ENCODE measurements around the gene MTA1. TPM values are rescaled to one million over a fixed set of nuclear protein-coding genes. Genes with fewer than 3 reads are reported as not detected.

The MTA1 gene
- polyA plus RNA-seq, 3 donors: 44.7 to 61.1 (median 53.4) TPM

- no peak overlapping the region for H3K27ac ChIP-seq (ENCODE audit: low read depth, low read length)
- 59 to 86% (median 86%) methylated on average over 16 to 18 of the region's 18 CpGs for WGBS, 3 donors
These were observed 76.6 kb downstream of the MTA1 start for GRCh38 chr14:105495990-105496830.

- WGBS, 3 donors: 88 to 95% (median 95%) methylated on average over 29 to 32 of the region's 32 CpGs
- no peak overlapping the region for H3K27ac ChIP-seq (ENCODE audit: low read depth, low read length)
These were observed 77.4 kb downstream of the MTA1 start for GRCh38 chr14:105496831-105497591.

GRCh38 chr14:105497671-105498429 lies 78.2 kb downstream of the MTA1 start:
- H3K27ac ChIP-seq (ENCODE audit: low read depth, low read length): no peak overlapping the region
- 91 to 96% (median 94%) methylated on average over 27 to 31 of the region's 31 CpGs for WGBS, 3 donors

GRCh38 chr14:105498430-105499255 lies 79.0 kb downstream of the MTA1 start:
- no peak overlapping the region for H3K27ac ChIP-seq (ENCODE audit: low read depth, low read length)
- 87 to 93% (median 89%) methylated on average over 36 of the region's 36 CpGs for WGBS, 3 donors

GRCh38 chr14:105499256-105500035 lies 79.8 kb downstream of the MTA1 start:
- 72 to 88% (median 83%) methylated on average over 21 to 27 of the region's 27 CpGs for WGBS, 3 donors
- H3K27ac ChIP-seq (ENCODE audit: low read depth, low read length): no peak overlapping the region

- 86 to 88% (median 88%) methylated on average over 21 of the region's 21 CpGs for WGBS, 3 donors
- no peak overlapping the region for H3K27ac ChIP-seq (ENCODE audit: low read depth, low read length)
These were observed 80.6 kb downstream of the MTA1 start for GRCh38 chr14:105500036-105500725.

DNA sequence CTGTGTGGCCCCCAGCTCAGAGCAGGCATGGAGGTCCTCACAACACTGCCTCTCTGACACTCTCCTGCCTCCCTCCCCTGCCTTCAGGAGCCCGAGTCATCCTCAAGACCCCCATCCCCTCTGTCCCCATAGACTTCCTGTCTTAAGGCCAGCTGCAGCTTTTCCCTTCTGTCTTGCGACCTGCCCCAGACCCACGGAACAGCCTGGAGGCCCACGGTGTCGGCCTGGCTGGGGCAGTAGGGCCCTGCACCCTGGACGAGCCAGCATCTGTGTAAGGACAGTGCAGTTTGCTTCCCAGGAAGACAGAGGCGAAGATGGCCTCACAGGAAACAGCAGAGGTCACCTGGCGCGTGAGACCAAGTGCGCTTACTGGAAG lies 81.1 kb downstream of the MTA1 start:
- WGBS, 3 donors: 52 to 70% (median 57%) methylated on average over 10 of the region's 10 CpGs
- H3K27ac ChIP-seq (ENCODE audit: low read depth, low read length): no peak overlapping the region

GRCh38 chr14:105501504-105502291 lies 82.1 kb downstream of the MTA1 start:
- no peak overlapping the region for H3K27ac ChIP-seq (ENCODE audit: low read depth, low read length)
- 87 to 89% (median 87%) methylated on average over 13 of the region's 13 CpGs for WGBS, 3 donors

- 86 to 88% (median 86%) methylated on average over 15 to 18 of the region's 18 CpGs for WGBS, 3 donors
- no peak overlapping the region for H3K27ac ChIP-seq (ENCODE audit: low read depth, low read length)
These were observed 83.0 kb downstream of the MTA1 start for GRCh38 chr14:105502446-105503295.

GRCh38 chr14:105503296-105503640 lies 83.6 kb downstream of the MTA1 start:
- no peak overlapping the region for H3K27ac ChIP-seq (ENCODE audit: low read depth, low read length)
- 84 to 96% (median 86%) methylated on average over 7 of the region's 7 CpGs for WGBS, 3 donors

GRCh38 chr14:105503935-105504692 lies 84.5 kb downstream of the MTA1 start:
- 73 to 81% (median 75%) methylated on average over 29 of the region's 29 CpGs for WGBS, 3 donors
- no peak overlapping the region for H3K27ac ChIP-seq (ENCODE audit: low read depth, low read length)

DNA sequence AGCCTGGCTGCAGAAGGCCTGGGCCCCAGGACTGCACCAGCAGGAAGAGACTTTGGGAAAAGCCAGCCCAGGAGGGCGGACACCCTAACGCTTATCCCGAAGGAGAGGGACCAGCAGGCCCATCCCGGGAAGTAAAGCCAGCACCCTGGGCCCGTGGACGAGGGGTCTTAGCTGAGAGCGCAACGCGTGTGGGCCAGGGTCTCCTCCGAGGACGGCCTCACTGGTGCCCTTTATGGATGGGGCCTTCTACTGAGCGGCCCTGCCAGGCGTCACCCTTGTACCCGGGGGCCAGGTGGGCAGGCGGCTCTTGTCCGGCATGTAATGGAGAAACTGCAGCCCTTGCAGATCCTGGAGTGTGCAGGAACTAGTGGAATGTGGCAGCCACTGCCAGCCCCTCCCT lies 85.5 kb downstream of the MTA1 start:
- WGBS, 3 donors: 82 to 89% (median 89%) methylated on average over 15 to 16 of the region's 16 CpGs
- no peak overlapping the region for H3K27ac ChIP-seq (ENCODE audit: low read depth, low read length)

DNA sequence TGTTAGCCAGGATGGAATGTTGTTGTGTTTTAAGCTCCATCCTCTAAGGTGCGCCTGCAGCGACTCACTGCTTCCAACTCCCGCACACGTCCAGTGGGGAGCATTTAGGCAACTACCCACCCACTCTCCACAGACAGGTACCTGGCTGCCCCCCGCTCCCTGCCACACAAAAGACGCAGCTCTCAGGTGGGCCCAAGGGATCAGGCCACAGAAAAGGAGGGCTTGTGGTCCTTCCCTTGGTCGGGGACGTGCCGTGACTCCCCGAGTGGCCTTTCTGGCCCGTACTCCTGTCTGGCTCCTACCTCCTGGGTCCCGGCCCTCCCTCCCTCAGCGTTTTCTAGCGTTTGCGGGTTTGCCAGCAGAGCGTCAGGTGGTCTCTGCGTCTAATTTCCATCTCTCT lies 87.6 kb downstream of the MTA1 start:
- WGBS, 3 donors: 67 to 76% (median 70%) methylated on average over 17 of the region's 17 CpGs

DNA sequence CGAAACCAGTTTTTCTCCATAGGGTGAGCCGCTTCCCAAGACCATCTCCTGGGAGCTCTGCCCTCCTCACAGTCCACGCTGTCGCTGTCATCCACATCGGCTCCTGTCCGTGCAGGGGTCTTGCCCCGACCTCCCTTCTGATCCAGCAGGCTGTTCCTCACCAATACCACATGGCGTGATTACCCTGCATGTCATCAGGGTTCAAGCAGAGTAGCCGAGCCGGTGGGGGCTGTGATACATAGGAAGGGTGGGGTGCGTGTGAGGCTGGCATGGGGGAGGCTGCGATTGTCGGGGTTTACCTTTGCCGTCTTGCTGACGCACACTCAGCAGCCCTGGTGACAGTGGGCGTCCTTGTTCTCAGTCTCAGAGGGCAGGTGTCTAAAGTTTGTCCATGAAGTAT lies 88.4 kb downstream of the MTA1 start:
- 76 to 82% (median 76%) methylated on average over 16 of the region's 16 CpGs for WGBS, 3 donors
- no peak overlapping the region for H3K27ac ChIP-seq (ENCODE audit: low read depth, low read length)

More for the DNA sequence above, 87.6 kb downstream of the MTA1 start:
- no peak overlapping the region for H3K27ac ChIP-seq (ENCODE audit: low read depth, low read length)

- no peak overlapping the region for H3K27ac ChIP-seq (ENCODE audit: low read depth, low read length)
- WGBS, 3 donors: 87 to 91% (median 90%) methylated on average over 12 of the region's 12 CpGs
These were observed 89.0 kb downstream of the MTA1 start for GRCh38 chr14:105508601-105509000.
